GM12874 (cell line): ENCODE data around the gene IL11RA.

Source experiments
- CTCF ChIP-seq: IDR thresholded peaks from 2 replicates; pipeline ENCODE4 v1.5.1; 2011; ENCODE audit warnings: low read depth, mild to moderate bottlenecking, control low read depth, low read length, moderate library complexity; ENCODE audit not compliant: insufficient read depth

IL11RA gene

GRCh38 chr9:34709196-34709978, 57.4 kb downstream of the IL11RA start:
- no peak for TF ChIP-seq CTCF

GRCh38 chr9:34710023-34710422, 58.0 kb downstream of the IL11RA start, which contains the start of gene CCL21:
Gene CCL21, minus strand, starts transcription at chr9:34710136. Its CDS starts 70 bp downstream, at chr9:34710066.
- TF ChIP-seq CTCF, result no peak
